Panc1 (cell line): ENCODE results near the gene CACNA1B. TPM values are rescaled to one million over a fixed set of nuclear protein-coding genes. Genes with fewer than 3 reads are reported as not detected.

Source experiments
- ATAC-seq: fragments of 200-7000 bp; cut with Tn5 transposase; 2 replicates; pipeline ENCODE4 v1.9.1; 2020; ENCODE audit warnings: mild to moderate bottlenecking, moderate library complexity
- BruUV-seq: library from RNA; stranded (reverse); fragments of 400-500 nt; replicated peaks from 2 replicates; lab custom pipeline; 2021; lab: Mats Ljungman, UMichigan
- CTCF ChIA-PET: fragments of 300-600 bp; sonication (Branson Sonifier 250); formaldehyde crosslinking; loops from one replicate; lab custom pipeline; 2022; ENCODE audit warnings: antibody characterized with exemption; lab: Charles Lee
- POLR2A ChIA-PET: fragments of 300-600 bp; sonication (Branson Sonifier 250); formaldehyde crosslinking; loops from one replicate; lab custom pipeline; 2022; ENCODE audit warnings: antibody characterized with exemption; lab: Charles Lee
- DNase-seq: peaks from one replicate; pipeline ENCODE4 v3.0.0-alpha.2; 2010; ENCODE audit warnings: low read depth, low spot score
- H3K27ac ChIP-seq: 2 replicates; pipeline ENCODE4 v1.5.1; 2011; ENCODE audit warnings: mild to moderate bottlenecking, low read length, inconsistent platforms
- H3K27me3 ChIP-seq: fragments of 200-500 bp; sonication (Bioruptor generic); 2 replicates; pipeline ENCODE4 v1.6.0; 2014; ENCODE audit warnings: low read length, inconsistent platforms; ENCODE audit not compliant: control insufficient read depth, insufficient read depth
- H3K36me3 ChIP-seq: fragments of 200-500 bp; sonication (Bioruptor generic); 2 replicates; pipeline ENCODE4 v1.5.1; 2014; ENCODE audit warnings: inconsistent platforms, mild to moderate bottlenecking, low read length, moderate library complexity; ENCODE audit not compliant: control insufficient read depth, insufficient read depth
- H3K4me1 ChIP-seq: 2 replicates; pipeline ENCODE4 v1.5.1; 2011; ENCODE audit warnings: inconsistent platforms, mild to moderate bottlenecking, low read length, moderate library complexity; ENCODE audit not compliant: control insufficient read depth, insufficient read depth
- H3K4me3 ChIP-seq, 2 experiments: 2 replicates each; pipeline ENCODE4 v1.5.1; 2011 to 2012; ENCODE audit warnings: low read depth in 2 of 2, low read length in 2 of 2, mild to moderate bottlenecking in 2 of 2, inconsistent platforms in 1 of 2, moderate library complexity in 1 of 2
- H3K9me3 ChIP-seq: fragments of 200-500 bp; sonication (Bioruptor generic); 2 replicates; pipeline ENCODE4 v1.5.1; 2014; ENCODE audit warnings: low read depth, mild to moderate bottlenecking, inconsistent platforms, low read length, moderate library complexity; ENCODE audit not compliant: control insufficient read depth, insufficient read depth
- POLR2AphosphoS5 ChIP-seq: IDR thresholded peaks from 2 replicates; pipeline ENCODE4 v1.6.1; 2012; ENCODE audit warnings: mild to moderate bottlenecking, low read depth, low read length, moderate library complexity
- SIN3A ChIP-seq: IDR thresholded peaks from 2 replicates; pipeline ENCODE4 v1.6.1; 2012; ENCODE audit warnings: low read depth, mild to moderate bottlenecking, low read length, moderate library complexity, borderline replicate concordance; ENCODE audit not compliant: insufficient read depth
- TCF7L2 ChIP-seq: IDR thresholded peaks from 2 replicates; pipeline ENCODE4 v1.6.1; 2011; ENCODE audit warnings: mild to moderate bottlenecking, low read depth, low read length, inconsistent platforms
- in situ Hi-C: cut with HindIII; loops from 2 replicates; pipeline ENCODE4 v1.10.0; 2016; ENCODE audit warnings: low sequenced_read_pairs, low pct_unique_long_range_greater_than_20kb
- intact Hi-C: fragments of 100-400 bp; cut with micrococcal nuclease; formaldehyde crosslinking; loops from one replicate; pipeline ENCODE4 v1.10.0; 2022; ENCODE audit not compliant: unreplicated experiment
- total RNA-seq: library from RNA; stranded (reverse); gene quantifications from one replicate; pipeline ENCODE4 v1.2.1, GENCODE V29; 2021; ENCODE audit not compliant: unreplicated experiment
- TF ChIP-seq, protein P1 (sequence below): fragments of 450-650 bp; IDR thresholded peaks from 2 replicates; pipeline ENCODE4 v1.5.1; 2017; ENCODE audit warnings: mild to moderate bottlenecking
- TF ChIP-seq, protein P2 (sequence below), 2 experiments: IDR thresholded peaks; 2 replicates each; pipeline ENCODE4 v1.6.1; 2011 to 2012; ENCODE audit warnings: low read depth in 2 of 2, control low read depth in 1 of 2, low read length in 1 of 2, mild to moderate bottlenecking in 1 of 2, moderate library complexity in 1 of 2; ENCODE audit not compliant: insufficient read depth in 1 of 2

Gene CACNA1B
- total RNA-seq, 1 experiment from 2014 or later, result 0.49 TPM

GRCh38 chr9:137946993-137947392, 69.4 kb downstream of the CACNA1B start:
- POLR2A ChIA-PET, result no interaction called here
- Histone ChIP-seq H3K9me3 (no peaks in the 10 kb centered on the region), H3K4me3 (no peak overlapping the region), H3K27me3 (no peaks in the 10 kb centered on the region), H3K27ac (no peak overlapping the region), H3K36me3 (no peaks in the 10 kb centered on the region), H3K4me1 (no peaks in the 10 kb centered on the region)
- BruUV-seq, result no TSS peak
- TF ChIP-seq, protein P1, sequence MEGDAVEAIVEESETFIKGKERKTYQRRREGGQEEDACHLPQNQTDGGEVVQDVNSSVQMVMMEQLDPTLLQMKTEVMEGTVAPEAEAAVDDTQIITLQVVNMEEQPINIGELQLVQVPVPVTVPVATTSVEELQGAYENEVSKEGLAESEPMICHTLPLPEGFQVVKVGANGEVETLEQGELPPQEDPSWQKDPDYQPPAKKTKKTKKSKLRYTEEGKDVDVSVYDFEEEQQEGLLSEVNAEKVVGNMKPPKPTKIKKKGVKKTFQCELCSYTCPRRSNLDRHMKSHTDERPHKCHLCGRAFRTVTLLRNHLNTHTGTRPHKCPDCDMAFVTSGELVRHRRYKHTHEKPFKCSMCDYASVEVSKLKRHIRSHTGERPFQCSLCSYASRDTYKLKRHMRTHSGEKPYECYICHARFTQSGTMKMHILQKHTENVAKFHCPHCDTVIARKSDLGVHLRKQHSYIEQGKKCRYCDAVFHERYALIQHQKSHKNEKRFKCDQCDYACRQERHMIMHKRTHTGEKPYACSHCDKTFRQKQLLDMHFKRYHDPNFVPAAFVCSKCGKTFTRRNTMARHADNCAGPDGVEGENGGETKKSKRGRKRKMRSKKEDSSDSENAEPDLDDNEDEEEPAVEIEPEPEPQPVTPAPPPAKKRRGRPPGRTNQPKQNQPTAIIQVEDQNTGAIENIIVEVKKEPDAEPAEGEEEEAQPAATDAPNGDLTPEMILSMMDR, result no peak
- TF ChIP-seq, protein P2, sequence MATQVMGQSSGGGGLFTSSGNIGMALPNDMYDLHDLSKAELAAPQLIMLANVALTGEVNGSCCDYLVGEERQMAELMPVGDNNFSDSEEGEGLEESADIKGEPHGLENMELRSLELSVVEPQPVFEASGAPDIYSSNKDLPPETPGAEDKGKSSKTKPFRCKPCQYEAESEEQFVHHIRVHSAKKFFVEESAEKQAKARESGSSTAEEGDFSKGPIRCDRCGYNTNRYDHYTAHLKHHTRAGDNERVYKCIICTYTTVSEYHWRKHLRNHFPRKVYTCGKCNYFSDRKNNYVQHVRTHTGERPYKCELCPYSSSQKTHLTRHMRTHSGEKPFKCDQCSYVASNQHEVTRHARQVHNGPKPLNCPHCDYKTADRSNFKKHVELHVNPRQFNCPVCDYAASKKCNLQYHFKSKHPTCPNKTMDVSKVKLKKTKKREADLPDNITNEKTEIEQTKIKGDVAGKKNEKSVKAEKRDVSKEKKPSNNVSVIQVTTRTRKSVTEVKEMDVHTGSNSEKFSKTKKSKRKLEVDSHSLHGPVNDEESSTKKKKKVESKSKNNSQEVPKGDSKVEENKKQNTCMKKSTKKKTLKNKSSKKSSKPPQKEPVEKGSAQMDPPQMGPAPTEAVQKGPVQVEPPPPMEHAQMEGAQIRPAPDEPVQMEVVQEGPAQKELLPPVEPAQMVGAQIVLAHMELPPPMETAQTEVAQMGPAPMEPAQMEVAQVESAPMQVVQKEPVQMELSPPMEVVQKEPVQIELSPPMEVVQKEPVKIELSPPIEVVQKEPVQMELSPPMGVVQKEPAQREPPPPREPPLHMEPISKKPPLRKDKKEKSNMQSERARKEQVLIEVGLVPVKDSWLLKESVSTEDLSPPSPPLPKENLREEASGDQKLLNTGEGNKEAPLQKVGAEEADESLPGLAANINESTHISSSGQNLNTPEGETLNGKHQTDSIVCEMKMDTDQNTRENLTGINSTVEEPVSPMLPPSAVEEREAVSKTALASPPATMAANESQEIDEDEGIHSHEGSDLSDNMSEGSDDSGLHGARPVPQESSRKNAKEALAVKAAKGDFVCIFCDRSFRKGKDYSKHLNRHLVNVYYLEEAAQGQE (IDR thresholded peaks at IDR 0.05; ENCODE audit: insufficient read depth in 1 of 2, low read depth in 2 of 2, low read length in 1 of 2), result no peak
- TF ChIP-seq TCF7L2, result no peak
- TF ChIP-seq SIN3A, result no peak
- TF ChIP-seq POLR2AphosphoS5, result no peak
- intact Hi-C loops (no loop called here), in situ Hi-C loops (no loop called here)
- CTCF ChIA-PET, result no interaction called here
- ATAC-seq, result no peak
- no peak for DNase-seq

DNA sequence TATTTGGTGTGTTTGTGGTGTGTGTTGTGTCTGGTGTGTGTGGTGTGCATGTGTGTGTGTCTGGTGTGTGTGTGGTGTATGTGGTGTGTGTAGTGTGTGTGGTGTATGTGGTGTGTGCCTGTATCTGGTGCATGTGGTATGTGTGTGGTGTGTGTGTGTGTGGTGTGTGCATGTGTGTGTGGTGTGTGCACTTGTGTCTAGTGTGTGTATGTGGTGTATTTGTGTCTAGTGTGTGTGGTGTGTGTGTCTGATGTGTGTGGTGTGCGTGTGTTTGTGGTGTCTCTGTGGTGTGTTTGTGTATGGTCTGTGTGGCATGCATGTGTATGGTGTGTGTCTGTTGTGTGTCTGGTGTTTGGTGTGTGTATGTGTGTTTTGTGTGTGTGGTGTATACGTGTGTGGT, 71.1 kb downstream of the CACNA1B start:
- H3K27me3 ChIP-seq, result no peaks in the 10 kb centered on the region
- no peaks in the 10 kb centered on the region for H3K36me3 ChIP-seq
- H3K9me3 ChIP-seq, result no peaks in the 10 kb centered on the region
- no peak overlapping the region for H3K4me3 ChIP-seq
- TF ChIP-seq, protein P1, result no peak
- TF ChIP-seq, protein P2 (IDR thresholded peaks at IDR 0.05; ENCODE audit: insufficient read depth in 1 of 2, low read depth in 2 of 2, low read length in 1 of 2), result no peak
- no peak for TF ChIP-seq SIN3A
- no peak for TF ChIP-seq POLR2AphosphoS5
- no peak for TF ChIP-seq TCF7L2
- intact Hi-C loops (no loop called here), in situ Hi-C loops (no loop called here)
- BruUV-seq, result no TSS peak
- H3K4me1 ChIP-seq, result no peaks in the 10 kb centered on the region
- no peak for DNase-seq
- H3K27ac ChIP-seq, result no peak overlapping the region
- ATAC-seq, result no peak
- ChIA-PET POLR2A (no interaction called here), CTCF (no interaction called here)
